ENCODE measurements around the gene LAMA2.
"Not testable (repeated sequence)": the region's sequence is repeated elsewhere in the genome, so short reads cannot be mapped to it uniquely, and the experiment has no call there.

Gene LAMA2

DNA sequence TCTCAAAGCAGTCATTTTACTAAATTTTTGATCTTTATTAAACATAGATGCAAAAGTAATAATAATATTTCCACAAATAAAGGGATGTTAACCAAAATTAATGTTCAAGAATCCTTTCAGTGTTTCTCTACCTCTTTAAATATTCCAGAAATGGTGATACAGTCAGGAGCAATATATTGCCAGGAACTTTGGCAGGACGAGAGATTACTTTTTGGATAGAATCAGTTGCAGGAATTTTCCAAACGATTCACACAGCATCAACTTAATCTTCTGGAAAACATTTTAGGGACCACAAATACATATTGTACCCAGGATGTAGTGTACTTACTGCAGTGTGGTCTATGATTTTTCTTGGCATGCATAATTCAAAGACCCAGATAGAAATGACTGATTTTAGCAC lies 125.7 kb downstream of the LAMA2 start:
- no peak for DNase-seq

- no peak for DNase-seq
Measured at GRCh38 chr6:129009851-129010250, 126.9 kb downstream of the LAMA2 start.

GRCh38 chr6:129014302-129014701 lies 131.4 kb downstream of the LAMA2 start:
- DNase-seq: no peak

DNA sequence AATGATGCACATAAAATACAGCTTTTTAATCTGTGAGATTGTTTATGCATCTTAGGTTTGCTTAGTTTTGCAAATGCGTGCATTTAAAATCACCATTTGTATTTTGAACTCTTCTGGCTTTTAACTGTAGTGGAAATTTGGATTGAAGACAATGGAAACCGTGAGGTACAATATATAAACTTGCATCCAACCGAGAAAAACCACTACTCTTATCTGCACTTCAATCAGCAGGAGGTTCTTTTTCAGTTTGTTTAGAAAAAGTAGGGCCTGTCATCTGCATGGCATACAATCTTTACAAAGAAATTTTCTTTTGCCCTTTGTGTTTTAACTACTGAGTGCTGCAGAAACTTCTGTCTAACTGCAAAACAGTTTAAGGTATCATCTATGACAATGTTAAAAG lies 132.8 kb downstream of the LAMA2 start:
- DNase-seq: no peak

GRCh38 chr6:129016844-129017243 lies 133.9 kb downstream of the LAMA2 start:
- no peak for DNase-seq

DNA sequence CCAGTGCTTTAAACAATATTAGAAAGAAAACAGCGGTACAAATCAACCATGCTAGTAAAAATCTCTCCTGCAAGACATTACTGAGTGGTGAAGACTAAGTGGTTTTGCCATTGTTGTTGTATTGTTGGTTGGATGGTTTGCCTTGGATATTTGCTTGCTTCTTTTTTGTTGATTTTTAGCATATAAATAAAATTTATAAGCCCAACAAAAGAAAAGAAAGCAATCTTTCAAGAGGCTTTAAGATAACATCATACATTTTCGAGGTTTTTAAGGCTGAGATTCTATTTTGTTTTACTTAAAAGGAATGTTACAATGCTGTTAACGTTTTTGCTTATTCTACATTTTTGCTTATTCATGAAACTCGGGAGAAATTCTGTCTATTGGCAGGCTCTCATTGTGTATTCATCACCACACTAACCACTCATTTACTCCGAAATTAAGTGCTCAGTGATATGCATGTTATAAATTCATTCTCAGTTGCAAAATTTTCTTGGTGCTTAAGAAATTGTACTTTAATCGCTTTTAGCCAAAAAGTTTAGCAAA lies 139.1 kb downstream of the LAMA2 start:
- no peak for DNase-seq

DNA sequence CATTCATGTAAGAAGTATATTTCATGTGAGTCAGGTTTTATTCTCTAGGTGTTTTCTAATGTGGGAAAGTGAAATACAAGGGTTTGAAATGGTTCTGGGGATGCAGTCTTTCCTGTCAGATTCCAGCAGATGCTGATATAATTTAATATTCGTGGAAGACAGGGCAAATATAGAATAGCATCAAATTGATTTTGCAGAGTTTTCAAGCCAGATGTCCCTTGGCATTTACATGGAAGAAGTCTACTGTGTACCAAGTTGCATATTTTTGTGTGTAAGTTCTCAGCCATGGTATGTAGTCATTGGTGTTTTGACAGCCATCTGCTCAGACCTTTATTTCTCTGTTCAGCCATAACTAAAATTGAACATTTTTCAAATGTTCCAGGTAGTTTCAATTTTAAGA lies 143.7 kb downstream of the LAMA2 start:
- no peak for DNase-seq

DNA sequence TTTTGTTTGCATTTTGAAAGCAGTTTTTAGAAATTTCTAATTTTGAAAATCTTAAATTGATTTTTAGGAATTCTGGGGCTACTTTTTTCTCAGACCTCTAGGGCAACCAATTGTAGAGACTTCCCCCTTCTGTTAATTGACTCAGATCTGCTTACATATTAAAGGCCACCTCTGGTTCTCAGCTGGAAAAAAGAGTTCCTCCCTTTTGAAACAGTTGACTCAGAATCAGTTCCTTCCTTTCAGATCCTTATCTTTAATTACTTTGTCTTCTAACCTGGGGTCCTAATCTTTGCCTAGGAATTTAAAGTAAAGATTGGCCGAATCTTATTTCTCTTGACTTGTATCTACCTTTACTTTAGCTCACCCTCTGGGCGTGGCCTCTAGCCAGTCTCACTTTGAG lies 146.8 kb downstream of the LAMA2 start:
- no peak for DNase-seq

GRCh38 chr6:129030215-129030614 lies 147.3 kb downstream of the LAMA2 start:
- DNase-seq: no peak

GRCh38 chr6:129031051-129031599 lies 148.2 kb downstream of the LAMA2 start:
- DNase-seq: no peak

DNA sequence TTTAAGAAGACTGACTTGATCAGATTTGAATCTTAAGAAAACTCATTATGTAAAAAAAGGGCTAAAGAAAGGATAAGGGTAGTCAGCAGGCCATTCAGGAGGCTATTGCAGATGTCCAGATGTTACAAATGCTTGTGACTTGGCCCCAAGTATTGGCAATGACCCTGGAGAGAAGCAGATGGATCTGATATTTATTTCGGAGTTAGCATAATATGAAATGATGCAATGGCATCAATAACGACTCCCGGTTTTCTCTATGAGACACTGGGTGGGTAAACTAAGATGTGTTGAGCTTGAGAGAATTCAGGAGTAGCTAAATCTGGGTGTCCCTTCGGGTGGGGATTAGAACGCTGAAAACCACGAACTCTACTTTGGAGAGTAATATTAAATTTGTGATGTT lies 149.7 kb downstream of the LAMA2 start:
- DNase-seq: no peak

DNA sequence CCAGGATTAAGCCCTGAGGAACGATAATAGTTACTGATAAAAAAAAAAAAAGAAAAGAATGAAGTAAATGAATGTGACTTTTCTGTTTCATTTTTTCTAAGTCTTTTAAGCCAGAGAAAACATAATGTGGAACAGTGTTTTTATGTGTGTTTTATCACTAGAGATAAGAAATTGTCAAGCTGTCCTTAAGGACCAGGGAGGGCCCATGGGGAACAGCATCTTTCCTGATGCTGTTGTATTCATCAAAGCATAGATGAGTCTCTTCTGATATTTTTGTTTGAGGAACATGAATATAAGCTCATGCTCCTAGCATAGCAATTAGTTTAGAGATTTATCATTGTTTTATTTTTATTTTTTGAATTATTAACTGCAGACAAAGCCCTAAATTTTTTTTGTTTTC lies 150.2 kb downstream of the LAMA2 start:
- no peak for DNase-seq

- no peak for DNase-seq
Measured at GRCh38 chr6:129033581-129033980, 150.6 kb downstream of the LAMA2 start.

DNA sequence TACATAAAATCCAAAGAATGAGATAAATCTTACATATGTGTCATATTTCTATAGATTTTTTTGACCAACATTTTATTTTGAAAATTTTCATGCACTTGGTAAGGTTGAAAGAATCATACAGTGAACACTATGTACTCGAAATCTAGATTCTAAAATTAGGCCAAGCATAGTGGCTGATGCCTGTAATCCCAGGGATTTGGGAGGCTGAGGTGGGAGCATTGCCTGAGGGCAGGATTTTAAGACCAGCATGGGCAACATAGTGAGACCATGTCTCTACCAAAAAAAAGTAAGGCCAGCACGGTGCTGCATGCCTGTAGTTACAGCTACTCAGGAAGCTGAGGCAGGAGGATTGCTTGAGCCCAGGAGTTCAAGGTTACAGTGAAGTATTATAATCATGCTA lies 158.6 kb downstream of the LAMA2 start:
- DNase-seq: no peak

DNA sequence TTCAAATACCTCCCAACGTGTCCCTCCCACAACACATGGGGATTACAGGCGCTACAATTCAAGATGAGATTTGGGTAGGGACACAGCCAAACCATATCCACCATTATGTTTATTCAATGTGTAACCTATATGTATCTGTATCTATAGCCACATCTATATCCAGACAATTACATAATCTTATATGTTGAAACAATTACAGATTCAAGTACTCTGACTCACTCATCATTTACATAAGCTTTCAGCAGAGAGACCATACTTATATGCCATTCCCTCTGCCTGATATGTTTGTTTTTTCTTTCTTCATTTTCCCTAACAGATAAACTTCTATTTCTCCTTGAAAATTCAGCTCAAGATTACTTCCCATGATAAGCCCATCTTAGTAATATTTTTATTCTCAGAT lies 163.6 kb downstream of the LAMA2 start:
- DNase-seq: no peak

DNA sequence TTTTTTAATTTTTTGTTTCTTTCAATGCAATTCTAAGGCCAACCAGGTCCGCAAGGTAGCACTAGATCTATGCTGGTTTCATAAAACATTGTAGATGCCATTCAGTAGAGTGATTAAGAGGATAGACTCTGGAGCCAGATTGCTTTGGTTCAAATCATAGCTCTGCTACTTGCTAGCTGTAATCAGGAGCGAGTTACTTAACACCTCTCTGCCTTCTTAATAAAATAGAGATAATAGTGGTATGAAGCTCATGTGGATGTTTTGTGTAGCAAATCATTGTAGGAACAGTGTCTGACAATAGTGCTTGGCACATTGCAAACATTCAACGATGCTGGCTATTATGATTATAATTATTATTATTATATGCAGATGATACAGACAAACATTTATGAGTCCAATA lies 164.9 kb downstream of the LAMA2 start:
- DNase-seq: no peak

DNA sequence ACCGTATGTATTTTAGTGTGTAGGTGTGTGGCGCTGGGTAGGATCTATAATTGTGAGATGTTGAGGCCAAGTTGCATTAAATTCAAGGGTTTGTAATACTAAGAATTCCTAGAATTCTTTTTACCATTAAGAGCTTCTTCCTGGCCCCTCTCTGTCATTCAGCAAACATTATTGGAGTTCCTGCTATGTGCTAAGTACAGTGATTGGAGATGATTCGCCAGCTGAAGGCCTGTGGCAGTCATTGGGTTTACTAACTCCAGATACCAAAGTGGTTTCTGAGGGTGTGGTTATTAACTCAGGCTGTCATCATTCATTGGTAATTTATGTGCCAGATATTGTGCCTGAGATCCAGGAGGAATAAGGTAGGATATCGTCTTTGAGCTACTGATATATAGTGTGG lies 167.1 kb downstream of the LAMA2 start:
- DNase-seq: no peak

GRCh38 chr6:129053143-129053542 lies 170.2 kb downstream of the LAMA2 start:
- not testable (repeated sequence) for DNase-seq

- no peak for DNase-seq
Measured at GRCh38 chr6:129055796-129056195, 172.9 kb downstream of the LAMA2 start.

DNA sequence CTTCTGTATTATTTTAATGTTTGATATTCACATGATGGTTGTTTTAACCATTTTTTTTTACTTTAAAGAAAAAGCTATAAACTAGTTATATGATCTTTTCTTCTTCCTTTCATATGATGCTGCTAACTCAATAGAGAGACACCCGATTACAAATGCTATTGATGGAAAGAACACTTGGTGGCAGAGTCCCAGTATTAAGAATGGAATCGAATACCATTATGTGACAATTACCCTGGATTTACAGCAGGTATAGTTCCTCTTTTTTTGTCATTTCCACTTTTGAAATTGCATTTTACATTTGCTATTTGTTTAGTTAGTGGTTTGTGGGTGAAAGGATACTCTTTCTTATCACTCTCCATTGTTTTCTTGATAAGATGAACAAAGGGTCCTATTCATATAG lies 176.7 kb downstream of the LAMA2 start:
- DNase-seq: no peak

DNA sequence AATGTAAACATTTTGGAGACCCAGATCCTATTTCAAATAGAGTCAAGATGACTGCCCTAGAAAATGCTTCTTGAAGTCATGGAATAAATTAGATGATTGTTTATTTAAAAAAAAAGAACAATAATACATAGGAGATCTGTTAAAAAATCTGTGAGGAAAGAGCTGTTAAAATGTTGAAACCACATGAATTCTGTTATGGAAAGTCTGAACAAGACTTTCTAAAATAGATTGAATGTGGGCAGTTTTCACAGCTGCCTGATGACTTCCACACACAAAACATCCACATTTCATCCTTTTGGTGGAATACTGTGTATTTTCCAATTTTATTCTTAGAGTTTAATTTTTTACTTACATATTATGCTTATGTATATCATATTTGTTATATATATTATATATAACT lies 186.1 kb downstream of the LAMA2 start:
- no peak for DNase-seq

GRCh38 chr6:129073051-129073450 lies 190.1 kb downstream of the LAMA2 start:
- no peak for DNase-seq

GRCh38 chr6:129073691-129074395 lies 190.9 kb downstream of the LAMA2 start:
- no peak for DNase-seq

- no peak for DNase-seq
Measured at GRCh38 chr6:129084406-129084805, 201.5 kb downstream of the LAMA2 start.

DNA sequence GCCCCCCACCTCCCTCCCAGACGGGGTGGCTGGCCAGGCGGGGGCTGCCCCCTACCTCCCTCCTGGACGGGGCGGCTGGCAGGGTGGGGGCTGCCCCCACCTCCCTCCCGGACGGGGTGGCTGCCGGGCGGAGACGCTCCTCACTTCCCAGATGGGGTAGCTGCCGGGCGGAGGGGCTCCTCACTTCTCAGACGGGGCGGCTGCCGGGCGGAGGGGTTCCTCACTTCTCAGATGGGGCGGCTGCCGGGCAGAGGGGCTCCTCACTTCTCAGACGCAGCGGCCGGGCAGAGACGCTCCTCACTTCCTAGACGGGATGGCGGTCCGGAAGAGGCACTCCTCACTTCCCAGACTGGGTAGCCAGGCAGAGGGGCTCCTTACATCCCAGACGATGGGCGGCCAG lies 205.5 kb downstream of the LAMA2 start:
- not testable (repeated sequence) for DNase-seq
